NCI-H187 treated with DMSO at 0.1 percent for 48 hours (cell line): Measurements from ENCODE around the gene CHID1.

Source experiments
- DNase-seq: peaks from one replicate; lab custom pipeline; 2025; lab: John Stamatoyannopoulos, UW

Gene CHID1

DNA sequence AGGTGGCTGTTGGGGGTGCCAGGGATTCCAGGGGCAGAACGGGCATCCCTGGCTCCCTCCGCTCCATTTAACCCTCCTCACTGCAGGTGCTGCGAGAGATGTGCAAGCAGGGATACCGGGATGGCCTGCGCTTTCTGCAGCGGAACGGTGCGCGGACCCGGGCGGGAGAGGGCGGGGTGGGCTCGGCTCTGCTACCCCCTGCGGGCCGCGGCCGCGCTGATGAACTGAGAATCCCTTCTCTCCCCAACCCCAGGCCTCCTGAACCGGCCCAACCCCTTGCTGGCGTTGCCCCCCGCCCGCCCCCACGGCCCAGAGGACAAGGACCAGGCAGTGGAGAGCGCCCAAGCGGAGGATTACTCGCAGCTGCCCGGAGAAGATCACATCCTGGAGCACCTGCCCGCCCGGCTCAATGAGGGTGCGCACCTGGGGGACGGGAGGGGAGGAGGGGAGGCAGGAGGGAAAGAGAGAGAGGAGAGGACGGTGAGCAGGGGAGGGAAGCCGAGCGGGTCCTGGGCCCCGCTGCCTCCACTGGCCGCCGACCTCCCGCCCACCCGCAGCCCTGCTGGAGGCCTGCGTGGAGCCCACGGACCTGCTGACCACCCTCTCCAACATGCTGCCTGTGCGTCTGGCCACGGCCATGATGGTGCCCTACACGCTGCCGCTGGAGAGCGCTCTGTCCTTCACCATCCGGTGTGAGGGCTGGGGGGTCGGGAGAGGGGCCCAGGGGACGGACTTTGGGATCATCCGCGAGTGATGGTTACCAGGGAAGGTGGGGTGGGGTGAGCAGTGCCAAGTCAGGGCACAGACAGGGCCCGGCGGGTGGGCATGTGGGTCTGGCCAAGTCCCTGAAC, 86.9 kb downstream of the CHID1 start:
- DNase-seq: no peak

DNA sequence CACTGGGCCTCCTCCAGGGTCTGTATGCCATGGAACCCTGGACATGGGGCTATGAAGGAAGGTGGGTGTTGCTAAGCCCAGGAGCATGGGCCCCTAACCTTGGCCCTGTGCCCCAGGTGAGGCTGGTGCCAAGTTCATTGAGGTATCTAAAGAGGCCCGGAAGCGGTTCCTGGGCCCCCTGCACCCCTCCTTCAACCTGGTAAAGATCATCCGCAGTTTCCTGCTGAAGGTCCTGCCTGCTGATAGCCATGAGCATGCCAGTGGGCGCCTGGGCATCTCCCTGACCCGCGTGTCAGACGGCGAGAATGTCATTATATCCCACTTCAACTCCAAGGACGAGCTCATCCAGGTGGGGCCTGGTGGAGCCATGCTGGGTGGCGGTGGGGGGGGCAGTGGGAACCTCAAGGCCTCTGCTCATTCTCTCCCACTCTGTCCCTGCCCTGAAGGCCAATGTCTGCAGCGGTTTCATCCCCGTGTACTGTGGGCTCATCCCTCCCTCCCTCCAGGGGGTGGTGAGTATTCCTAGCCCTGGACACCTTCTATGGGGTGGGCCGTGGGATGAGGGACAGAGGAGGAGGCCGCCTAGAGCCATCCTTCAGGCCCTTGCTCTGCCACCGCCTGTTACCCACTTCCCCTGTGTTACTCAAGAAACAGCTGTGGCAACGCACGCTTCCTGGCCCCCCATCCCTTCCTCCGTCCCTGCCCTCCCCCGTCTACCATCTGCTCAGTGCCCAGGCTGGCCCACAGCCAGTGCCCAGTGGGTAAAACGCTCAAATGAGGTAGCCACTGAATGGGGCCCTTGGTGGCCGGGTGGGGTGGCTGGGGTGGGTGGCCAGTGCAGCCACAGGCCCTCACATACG, 88.9 kb downstream of the CHID1 start:
- DNase-seq: no peak

DNA sequence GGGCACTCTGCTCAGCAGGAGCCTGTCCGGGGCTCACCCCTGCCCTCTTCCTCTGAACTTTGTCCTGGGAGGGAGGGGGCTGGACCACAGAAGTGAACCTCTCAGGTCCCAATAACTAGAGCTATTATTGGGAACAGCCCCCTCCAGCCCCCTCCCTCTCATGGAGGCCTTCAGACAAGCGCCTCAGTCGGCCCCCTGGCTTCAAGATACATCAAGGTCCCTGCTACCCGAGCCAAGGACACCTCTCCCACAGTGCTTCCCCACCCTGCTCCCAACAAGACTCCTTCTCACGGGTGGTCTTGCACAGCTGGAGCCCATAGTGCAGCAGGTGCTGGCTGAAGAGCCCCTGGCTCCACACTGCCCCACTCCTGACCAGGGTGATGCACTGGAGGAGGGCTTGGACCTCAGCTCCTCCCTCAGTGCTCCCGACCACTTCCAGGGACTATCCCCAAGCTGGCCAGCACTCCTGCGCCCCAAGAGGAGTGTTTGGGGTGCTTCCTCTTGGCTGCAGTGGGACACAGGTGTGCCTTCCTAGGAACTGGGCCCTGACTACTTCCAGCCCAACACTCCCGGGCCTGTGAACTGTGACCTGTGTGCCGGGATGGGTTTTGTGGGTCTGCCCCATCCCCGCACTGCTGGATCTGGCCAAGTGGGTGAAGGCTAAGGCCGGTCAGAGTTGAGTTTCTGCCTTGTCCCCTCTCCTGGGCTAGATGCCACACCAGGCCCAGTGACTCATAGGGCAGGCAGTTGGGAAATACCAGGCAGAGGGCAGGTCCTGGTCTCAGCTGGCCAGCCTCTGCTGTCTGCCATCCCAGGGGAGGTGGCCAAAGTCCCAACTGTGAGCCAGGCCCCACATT, 89.7 kb downstream of the CHID1 start:
- no peak for DNase-seq

DNA sequence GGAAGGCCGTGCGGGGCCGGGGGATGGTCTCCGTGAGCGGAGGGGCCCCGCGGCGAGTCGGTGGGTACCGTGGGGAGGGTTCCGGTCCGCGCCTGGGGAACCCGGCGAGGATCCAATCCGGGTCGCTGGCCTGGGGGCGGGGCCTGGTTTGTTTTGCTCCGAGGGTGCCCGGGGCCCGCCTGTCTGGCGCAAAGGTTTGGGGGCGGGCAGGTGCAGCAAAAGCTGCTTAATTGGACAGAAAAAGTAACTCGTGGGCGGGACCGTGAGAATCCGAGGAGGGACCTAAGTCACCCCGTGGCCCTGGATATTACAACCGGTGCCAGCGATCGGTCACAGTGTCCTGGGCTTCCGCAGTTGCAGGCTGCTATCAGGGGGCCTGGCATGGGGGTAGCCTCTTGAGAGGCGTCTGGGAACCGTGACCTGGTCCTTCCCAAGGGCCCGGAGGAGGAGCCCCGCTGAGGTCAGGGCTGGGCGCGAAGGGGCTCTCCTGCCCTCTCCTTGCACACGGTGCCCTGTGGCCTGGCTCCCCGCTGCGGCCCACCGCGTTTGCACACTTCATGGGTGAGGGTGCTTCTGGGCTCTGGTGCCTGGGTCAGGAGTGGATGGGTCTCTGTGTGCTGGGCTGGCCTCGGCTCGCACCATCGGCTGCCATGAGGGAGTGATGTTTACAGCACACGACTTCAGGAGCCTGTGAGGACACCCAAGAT, 90.5 kb downstream of the CHID1 start:
- DNase-seq: no peak

DNA sequence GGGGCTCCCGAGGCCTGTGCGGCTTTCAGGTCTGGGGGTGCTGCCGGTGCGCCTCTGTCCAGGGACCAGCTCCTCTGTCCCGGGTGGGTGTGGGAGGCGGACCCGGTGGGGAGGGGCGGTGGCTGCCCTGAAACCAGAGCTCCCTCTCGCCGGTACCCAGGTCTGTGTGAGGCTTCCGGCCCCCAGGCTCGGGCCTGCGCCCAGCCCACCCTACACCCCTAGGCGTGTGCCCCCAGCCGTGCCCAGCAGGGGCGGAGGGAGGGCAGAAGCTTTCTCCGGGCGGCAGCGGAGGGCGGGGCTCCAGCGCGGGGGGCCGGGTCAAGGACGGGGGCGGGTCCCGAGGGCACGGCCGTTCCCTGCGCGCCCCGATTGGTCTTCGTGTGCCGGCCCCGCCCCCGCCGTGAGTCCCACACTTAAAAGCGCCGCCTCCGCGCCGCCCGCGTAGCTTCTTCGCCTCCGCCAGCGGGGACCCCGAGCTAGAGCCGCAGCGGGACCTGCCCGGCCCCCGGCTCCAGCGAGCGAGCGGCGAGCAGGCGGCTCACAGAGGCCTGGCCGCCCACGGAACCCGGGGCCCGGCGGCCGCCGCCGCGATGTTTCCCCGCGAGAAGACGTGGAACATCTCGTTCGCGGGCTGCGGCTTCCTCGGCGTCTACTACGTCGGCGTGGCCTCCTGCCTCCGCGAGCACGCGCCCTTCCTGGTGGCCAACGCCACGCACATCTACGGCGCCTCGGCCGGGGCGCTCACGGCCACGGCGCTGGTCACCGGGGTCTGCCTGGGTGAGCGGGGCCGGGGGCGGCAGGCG, 91.3 kb downstream of the CHID1 start:
- DNase-seq: peak; percentile 50

DNA sequence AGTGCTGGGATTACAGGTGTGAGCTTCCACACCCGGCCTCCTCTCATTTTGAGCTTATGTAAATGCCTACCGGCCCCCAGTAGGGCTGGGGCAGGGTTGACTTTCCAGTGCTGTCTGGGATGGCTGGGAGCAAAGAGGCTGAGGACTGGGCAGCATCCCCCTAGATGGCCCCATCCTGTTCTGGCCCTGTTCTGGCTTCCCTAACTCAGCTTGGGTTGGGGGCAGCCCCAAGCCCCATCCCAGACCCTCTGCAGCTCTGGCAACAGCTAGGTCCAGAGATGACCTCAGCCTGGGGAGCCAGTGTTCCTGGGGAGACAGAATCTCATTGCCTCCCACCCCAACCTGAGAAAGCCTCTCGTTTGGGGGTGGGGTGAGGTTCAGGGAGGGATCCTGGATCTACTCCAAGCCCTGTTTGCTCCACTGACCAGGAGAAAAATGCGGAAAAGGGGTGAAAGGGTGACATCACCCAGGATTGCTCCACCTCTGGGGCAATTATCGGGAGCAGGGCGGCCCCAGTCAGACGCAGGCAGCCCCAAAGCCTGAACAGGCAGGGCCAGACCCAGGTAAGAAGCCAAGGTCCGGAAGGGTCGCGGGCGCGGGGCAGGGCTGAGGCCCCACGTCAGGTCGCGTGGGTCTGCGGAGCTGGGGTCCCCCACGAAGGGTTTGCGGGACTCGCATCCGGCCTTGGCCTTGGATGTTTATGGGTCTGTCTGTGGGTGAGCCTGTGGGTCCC, 92.0 kb downstream of the CHID1 start, which contains the start of gene PNPLA2:
PNPLA2 (plus strand) TSS at position 519 of the 733 bp plus-strand sequence. CDS start 805 bp downstream, outside the sequence.
- no peak for DNase-seq
